Measurements from ENCODE around the gene EGR2. TPM values are rescaled to one million over a fixed set of nuclear protein-coding genes. Genes with fewer than 3 reads are reported as not detected.

The EGR2 gene
- total RNA-seq, 1 donor from 2014 or later = 6.5 TPM

DNA sequence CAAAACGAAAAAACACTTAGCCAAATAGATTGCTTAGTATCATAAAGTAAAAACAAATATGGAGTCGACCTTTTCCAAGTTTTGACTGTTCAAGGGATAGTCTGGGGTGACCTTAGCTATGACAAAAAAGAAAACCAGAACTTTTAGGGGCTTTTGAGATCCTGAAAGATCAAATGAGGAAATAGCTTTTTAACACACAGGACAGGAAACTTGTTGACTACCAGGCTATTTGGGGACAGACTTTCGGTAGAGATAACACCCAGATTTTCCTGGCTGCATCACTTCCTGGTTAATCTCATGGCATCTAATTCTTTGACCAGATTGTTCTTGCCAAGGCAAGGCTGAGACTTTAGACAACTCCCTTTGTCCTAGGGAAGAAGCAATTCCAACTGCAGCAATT is 34.5 kb upstream of the EGR2 start:
- peaks cover 3% of the 10 kb centered on the region for H3K27me3 Mint-ChIP-seq (ENCODE audit: insufficient read depth, low read depth)
- Histone ChIP-seq H3K27ac (no peak overlapping the region), H3K36me3 (no peaks in the 10 kb centered on the region), H3K79me2 (ENCODE audit: low read depth) (no peaks in the 10 kb centered on the region), H3K4me3 (no peak overlapping the region), H3K4me2 (no peak overlapping the region), H3K27me3 (no peaks in the 10 kb centered on the region), H4K20me1 (ENCODE audit: low read depth) (no peaks in the 10 kb centered on the region), H3K9ac (no peak overlapping the region), H3K9me3 (ENCODE audit: low read depth) (no peaks in the 10 kb centered on the region), H3K4me1 (no peaks in the 10 kb centered on the region), H2AFZ (replicated peaks) (no peak overlapping the region), H3F3A (ENCODE audit: low read depth) (no peaks in the 10 kb centered on the region)
- no peak overlapping the region for H3K4me3 Mint-ChIP-seq
- H3K36me3 Mint-ChIP-seq = no peaks in the 10 kb centered on the region
- H3K9me3 Mint-ChIP-seq = peaks cover 7% of the 10 kb centered on the region
- H3K4me1 Mint-ChIP-seq = no peaks in the 10 kb centered on the region
- no peak for DNase-seq (ENCODE audit: low spot score)
- no peak overlapping the region for H3K27ac Mint-ChIP-seq
- no peak for TF ChIP-seq EZH2 (IDR thresholded peaks at IDR 0.05)
- TF ChIP-seq, protein P1, sequence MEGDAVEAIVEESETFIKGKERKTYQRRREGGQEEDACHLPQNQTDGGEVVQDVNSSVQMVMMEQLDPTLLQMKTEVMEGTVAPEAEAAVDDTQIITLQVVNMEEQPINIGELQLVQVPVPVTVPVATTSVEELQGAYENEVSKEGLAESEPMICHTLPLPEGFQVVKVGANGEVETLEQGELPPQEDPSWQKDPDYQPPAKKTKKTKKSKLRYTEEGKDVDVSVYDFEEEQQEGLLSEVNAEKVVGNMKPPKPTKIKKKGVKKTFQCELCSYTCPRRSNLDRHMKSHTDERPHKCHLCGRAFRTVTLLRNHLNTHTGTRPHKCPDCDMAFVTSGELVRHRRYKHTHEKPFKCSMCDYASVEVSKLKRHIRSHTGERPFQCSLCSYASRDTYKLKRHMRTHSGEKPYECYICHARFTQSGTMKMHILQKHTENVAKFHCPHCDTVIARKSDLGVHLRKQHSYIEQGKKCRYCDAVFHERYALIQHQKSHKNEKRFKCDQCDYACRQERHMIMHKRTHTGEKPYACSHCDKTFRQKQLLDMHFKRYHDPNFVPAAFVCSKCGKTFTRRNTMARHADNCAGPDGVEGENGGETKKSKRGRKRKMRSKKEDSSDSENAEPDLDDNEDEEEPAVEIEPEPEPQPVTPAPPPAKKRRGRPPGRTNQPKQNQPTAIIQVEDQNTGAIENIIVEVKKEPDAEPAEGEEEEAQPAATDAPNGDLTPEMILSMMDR (IDR thresholded peaks at IDR 0.05) = no peak
- TF ChIP-seq EZH2phosphoT487 (IDR thresholded peaks at IDR 0.05) = no peak

DNA sequence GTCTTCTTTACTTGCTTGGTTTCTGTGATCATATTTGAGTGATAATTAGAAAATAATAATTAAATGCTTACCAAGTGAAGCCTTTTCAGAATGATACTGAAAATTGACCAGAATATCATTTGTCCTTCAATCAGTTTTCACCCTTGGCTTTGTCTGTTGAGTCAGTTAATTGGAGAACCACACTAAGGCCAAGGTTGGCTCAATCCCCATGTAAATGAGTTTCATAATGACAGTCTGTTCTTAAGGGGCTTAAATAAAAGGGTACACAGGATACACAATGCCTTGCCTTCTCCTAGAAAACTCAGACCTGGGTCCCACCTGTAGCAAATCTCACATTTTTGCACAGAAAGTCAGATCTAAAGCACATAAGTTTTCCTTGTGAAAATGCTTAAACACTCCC is 31.3 kb upstream of the EGR2 start:
- no peak for TF ChIP-seq EZH2 (IDR thresholded peaks at IDR 0.05)
- TF ChIP-seq EZH2phosphoT487 (IDR thresholded peaks at IDR 0.05) = no peak
- TF ChIP-seq, protein P1 (IDR thresholded peaks at IDR 0.05) = no peak
- no peak overlapping the region for H3K4me2 ChIP-seq
- H3K9ac ChIP-seq = no peak overlapping the region

DNA sequence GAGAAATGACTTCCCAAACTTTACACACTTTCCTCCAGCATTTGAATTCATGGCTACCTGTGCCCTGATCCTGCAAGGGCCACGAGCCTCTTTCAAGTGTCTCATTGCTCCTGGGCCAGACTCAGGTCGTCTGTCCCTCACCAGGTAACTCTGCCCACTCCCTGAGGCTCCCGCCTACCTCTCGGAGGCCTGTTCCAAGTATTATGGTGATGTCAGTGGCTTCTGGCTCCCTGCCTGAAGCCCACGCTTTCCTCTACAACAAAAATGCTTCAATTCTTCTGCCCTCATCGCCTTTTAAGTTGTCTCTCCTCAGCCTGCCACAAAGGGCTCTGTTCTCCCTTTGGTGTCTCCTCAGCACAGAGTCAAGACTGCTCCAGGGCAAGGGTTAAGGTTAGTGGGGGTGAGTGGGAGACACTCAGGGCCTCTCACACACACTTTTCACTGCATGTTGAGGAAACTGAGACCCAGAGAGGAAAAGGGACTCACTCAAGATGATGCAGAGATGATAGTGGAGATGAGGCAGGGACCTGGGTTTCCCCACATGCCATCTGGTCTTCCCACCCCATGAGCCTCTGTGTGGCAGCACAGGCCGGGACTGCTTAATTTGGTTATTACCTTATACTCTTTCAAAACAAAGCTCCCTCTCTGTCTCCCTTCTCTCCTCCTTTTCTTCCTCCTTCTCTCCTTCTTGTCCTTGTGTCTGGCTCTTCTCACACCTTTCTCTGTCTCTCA is 28.3 kb upstream of the EGR2 start:
- Mint-ChIP-seq H3K36me3 (no peaks in the 10 kb centered on the region), H3K27ac (no peak overlapping the region), H3K9me3 (peaks cover 7% of the 10 kb centered on the region), H3K4me1 (no peaks in the 10 kb centered on the region), H3K27me3 (ENCODE audit: insufficient read depth, low read depth) (peaks cover 3% of the 10 kb centered on the region), H3K4me3 (no peak overlapping the region)
- no peak for DNase-seq (ENCODE audit: low spot score)
- H3K4me1 ChIP-seq = no peaks in the 10 kb centered on the region
- H3F3A ChIP-seq (ENCODE audit: low read depth) = no peaks in the 10 kb centered on the region
- no peak overlapping the region for H3K9ac ChIP-seq
- no peaks in the 10 kb centered on the region for H3K9me3 ChIP-seq (ENCODE audit: low read depth)
- no peaks in the 10 kb centered on the region for H3K27me3 ChIP-seq
- H3K27ac ChIP-seq = no peak overlapping the region
- H3K4me2 ChIP-seq = no peak overlapping the region
- H3K36me3 ChIP-seq = no peaks in the 10 kb centered on the region
- no peaks in the 10 kb centered on the region for H3K79me2 ChIP-seq (ENCODE audit: low read depth)
- H2AFZ ChIP-seq (replicated peaks) = no peak overlapping the region
- no peaks in the 10 kb centered on the region for H4K20me1 ChIP-seq (ENCODE audit: low read depth)
- TF ChIP-seq EZH2 (IDR thresholded peaks at IDR 0.05) (no peak), EZH2phosphoT487 (IDR thresholded peaks at IDR 0.05) (no peak)
- TF ChIP-seq, protein P1 (IDR thresholded peaks at IDR 0.05) = no peak
- H3K4me3 ChIP-seq = no peak overlapping the region

More for the DNA sequence above, 31.3 kb upstream of the EGR2 start:
- Histone ChIP-seq H3K36me3 (no peaks in the 10 kb centered on the region), H3K4me1 (no peaks in the 10 kb centered on the region), H3K27me3 (no peaks in the 10 kb centered on the region), H3K27ac (no peak overlapping the region), H3K79me2 (ENCODE audit: low read depth) (no peaks in the 10 kb centered on the region), H2AFZ (replicated peaks) (no peak overlapping the region), H3K4me3 (no peak overlapping the region), H4K20me1 (ENCODE audit: low read depth) (no peaks in the 10 kb centered on the region), H3F3A (ENCODE audit: low read depth) (no peaks in the 10 kb centered on the region), H3K9me3 (ENCODE audit: low read depth) (no peaks in the 10 kb centered on the region)
- Mint-ChIP-seq H3K9me3 (peaks cover 7% of the 10 kb centered on the region), H3K27me3 (ENCODE audit: insufficient read depth, low read depth) (peaks cover 3% of the 10 kb centered on the region), H3K4me1 (no peaks in the 10 kb centered on the region), H3K36me3 (no peaks in the 10 kb centered on the region), H3K4me3 (no peak overlapping the region), H3K27ac (no peak overlapping the region)
- no peak for DNase-seq (ENCODE audit: low spot score)
